Activated T-helper 1 cell treated with anti-CD3 and anti-CD28 coated beads, Interleukin-12 subunit alpha, Interleukin-12 subunit beta, Interleukin-2, Interleukin-4 antibody, amounts not matched to agents 30 ng/mL and 10 ng/mL and 1 ng/mL, durations not matched to agents 14 hours and 24 hours and 36 hours (primary cell): ENCODE data around the gene CKAP2L. TPM values are rescaled to one million over a fixed set of nuclear protein-coding genes. Genes with fewer than 3 reads are reported as not detected.

Source experiments
- DNase-seq: peaks from one replicate; pipeline ENCODE4 v3.0.0; 2021; ENCODE audit warnings: low spot score
- H3K27ac Mint-ChIP-seq: one replicate; pipeline ENCODE4 v1.8.0; 2021; ENCODE audit warnings: mild to moderate bottlenecking, mixed read lengths
- H3K27me3 Mint-ChIP-seq: one replicate; pipeline ENCODE4 v1.8.0; 2022; ENCODE audit warnings: mild to moderate bottlenecking, moderate library complexity, mixed read lengths; ENCODE audit not compliant: insufficient read depth
- H3K36me3 Mint-ChIP-seq: one replicate; pipeline ENCODE4 v1.8.0; 2021; ENCODE audit warnings: low read depth, mixed read lengths
- H3K4me1 Mint-ChIP-seq: one replicate; pipeline ENCODE4 v1.8.0; 2021; ENCODE audit warnings: low read depth, mixed read lengths
- H3K4me3 Mint-ChIP-seq: one replicate; pipeline ENCODE4 v1.8.0; 2021; ENCODE audit warnings: mild to moderate bottlenecking, moderate library complexity, mixed read lengths
- H3K9me3 Mint-ChIP-seq: one replicate; pipeline ENCODE4 v1.8.0; 2021; ENCODE audit warnings: mixed read lengths
- intact Hi-C: fragments of 100-400 bp; cut with micrococcal nuclease; formaldehyde crosslinking; loops from one replicate; pipeline ENCODE4 v1.15.1; 2024
- total RNA-seq: library from RNA; stranded (reverse); gene quantifications from 2 replicates; pipeline ENCODE4 v1.2.3, GENCODE V29; 2022

The CKAP2L gene
- total RNA-seq, 1 donor from 2014 or later = 20.9 TPM

DNA sequence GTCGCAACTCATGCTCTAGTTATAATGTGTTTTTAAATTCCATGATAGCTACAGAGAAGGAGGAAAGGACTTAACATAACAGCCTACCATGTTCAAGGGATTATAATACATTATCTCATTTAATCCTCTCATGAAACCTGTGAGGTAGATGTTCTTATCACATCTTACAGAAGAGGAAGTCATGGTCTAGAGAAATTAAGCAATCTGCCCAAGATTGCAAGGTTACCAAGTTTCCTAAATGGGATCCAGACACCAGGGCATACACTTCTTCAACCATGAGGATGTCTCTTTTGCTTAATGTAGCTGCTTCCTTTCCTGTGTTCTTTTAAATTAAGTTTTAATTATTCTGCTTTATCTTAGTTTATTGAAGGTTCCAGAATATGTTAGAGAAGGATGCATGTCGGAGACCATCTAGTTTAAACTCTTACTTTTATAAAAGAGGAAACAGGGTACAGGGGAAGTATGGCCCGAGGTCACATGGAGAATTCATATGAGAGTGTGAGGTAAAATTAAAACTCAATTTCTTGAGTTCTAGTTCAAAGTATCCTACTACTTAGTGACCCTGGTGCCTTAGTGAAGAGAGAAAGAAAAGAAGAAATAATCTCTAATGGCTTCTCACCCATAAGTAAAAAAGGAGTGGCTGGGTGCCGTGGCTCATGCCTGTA is 23.5 kb upstream of the CKAP2L start:
- no peak overlapping the region for H3K4me3 Mint-ChIP-seq
- H3K36me3 Mint-ChIP-seq = no peaks in the 10 kb centered on the region
- H3K4me1 Mint-ChIP-seq = peaks cover 19% of the 10 kb centered on the region
- no peak overlapping the region for H3K27ac Mint-ChIP-seq
- intact Hi-C loops = no loop called here
- no peaks in the 10 kb centered on the region for H3K9me3 Mint-ChIP-seq
- peaks cover 8% of the 10 kb centered on the region for H3K27me3 Mint-ChIP-seq
- no peak for DNase-seq

DNA sequence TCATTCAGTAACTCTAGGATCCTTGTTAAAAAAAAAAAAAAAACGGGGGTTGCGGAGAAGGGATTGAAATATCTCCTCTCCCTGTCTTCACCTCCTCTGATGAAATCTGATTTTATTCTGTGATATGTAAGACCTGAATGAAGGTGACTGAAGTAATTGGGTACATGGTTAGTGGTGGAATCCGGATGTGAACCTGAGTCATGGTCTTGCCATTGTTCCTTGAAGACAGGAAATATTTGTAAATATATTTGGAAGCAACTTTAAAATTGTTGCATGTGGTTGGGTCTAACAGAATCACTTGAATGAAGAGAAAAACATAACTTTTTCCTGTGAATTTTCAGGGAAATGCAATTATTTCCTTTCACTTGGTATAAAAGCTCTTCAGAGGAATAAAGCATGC is 22.9 kb upstream of the CKAP2L start:
- DNase-seq = no peak
- Mint-ChIP-seq H3K9me3 (no peaks in the 10 kb centered on the region), H3K27ac (no peak overlapping the region), H3K4me3 (no peak overlapping the region), H3K4me1 (peaks cover 20% of the 10 kb centered on the region), H3K36me3 (no peaks in the 10 kb centered on the region), H3K27me3 (peaks cover 8% of the 10 kb centered on the region)
- intact Hi-C loops = no loop called here

DNA sequence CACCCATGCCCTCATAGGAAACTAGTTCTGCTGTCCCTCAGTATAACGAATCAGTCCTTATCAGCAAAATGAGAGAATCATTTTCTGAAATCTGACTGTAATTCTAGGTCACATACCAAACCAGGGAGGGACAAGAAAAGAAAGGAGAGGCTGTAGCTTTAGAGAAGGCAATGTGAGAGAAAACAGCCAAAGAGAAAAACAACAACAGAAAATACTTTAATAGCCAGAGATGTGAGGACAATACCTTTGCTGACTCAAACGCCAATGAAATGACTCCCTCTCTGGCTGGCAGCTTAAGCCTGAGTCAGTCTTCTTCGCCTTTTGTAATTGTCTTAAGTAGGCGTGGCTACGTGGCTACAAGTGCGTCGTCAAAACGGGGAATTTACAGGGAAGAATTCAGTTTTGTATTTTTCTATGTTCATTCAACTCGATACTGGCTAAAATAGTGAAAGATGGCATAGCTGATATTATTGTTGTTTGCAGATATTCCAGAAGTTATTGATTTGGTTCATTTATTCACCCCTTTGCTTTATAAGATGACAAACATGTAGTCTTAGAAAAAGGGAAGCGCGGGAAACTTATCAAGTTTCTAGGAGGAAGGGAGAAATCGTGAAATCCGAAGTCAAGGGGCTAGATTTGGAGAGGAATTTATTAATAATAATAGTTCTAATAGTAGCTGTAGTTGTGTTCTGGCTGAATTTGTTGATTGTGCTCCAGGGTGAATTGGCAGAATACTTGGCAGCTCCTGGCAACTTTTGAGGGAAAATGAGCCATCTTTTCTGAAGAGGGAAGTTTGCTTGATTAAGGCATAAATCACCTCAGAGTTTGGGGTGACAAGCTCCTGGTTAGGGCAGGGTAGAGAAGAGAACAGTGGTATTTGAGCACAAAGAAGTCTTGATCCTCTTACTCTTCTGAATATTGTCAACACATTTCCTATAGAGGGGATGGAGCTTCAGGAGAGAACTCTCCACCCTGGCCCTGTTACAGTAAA is 20.1 kb upstream of the CKAP2L start, which contains the start of gene IL1A:
TSS of gene IL1A (minus strand) at position 295 of the 991 bp plus-strand sequence. CDS start 723 bp downstream, outside the sequence.
- H3K27ac Mint-ChIP-seq = no peak within 1 kb of the TSS
- no peaks in the 10 kb centered on the region for H3K36me3 Mint-ChIP-seq

GRCh38 chr2:112783187-112783714 is 18.8 kb upstream of the CKAP2L start:
- no peaks in the 10 kb centered on the region for H3K9me3 Mint-ChIP-seq
- peaks cover 5% of the 10 kb centered on the region for H3K36me3 Mint-ChIP-seq
- H3K4me1 Mint-ChIP-seq = peaks cover 20% of the 10 kb centered on the region
- intact Hi-C loops = no loop called here
- H3K27me3 Mint-ChIP-seq = peaks cover 12% of the 10 kb centered on the region
- peak overlapping the region; percentile 68 for H3K4me3 Mint-ChIP-seq
- no peak overlapping the region for H3K27ac Mint-ChIP-seq
- DNase-seq = no peak

More for the DNA sequence above, 20.1 kb upstream of the CKAP2L start, which contains the start of gene IL1A:
- H3K4me3 Mint-ChIP-seq = peak within 1 kb of the TSS; percentile 68
- H3K4me1 Mint-ChIP-seq = peaks cover 20% of the 10 kb centered on the region
- DNase-seq = no peak
- H3K9me3 Mint-ChIP-seq = no peaks in the 10 kb centered on the region
- H3K27me3 Mint-ChIP-seq = peaks cover 8% of the 10 kb centered on the region
- intact Hi-C loops = no loop called here

DNA sequence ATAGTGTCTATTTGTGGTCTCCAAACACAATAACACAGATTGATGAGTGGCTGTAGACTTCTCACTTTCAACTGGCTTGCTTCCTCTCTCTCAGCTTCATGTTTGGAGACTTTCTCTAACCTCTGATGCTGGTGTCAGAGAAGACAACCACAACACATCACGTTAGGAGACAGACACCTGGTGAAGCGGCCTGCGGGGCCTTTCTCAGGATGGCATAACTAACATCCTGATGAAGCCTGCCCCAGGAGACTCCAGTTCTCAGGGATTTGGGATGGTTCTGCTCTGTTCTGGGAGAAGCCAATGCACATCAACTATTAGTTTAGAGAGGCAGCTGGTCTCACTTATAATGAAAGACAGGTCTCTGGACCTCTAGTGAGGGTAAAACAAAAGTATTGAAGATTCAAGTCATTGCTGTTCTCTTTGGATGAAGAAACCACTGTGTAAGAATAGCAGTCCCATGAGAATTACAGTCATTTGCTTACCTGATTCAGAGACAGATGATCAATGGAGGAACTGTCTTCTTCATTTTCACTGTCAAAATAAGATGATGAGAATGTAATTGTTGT is 17.9 kb upstream of the CKAP2L start:
- intact Hi-C loops = no loop called here
- Mint-ChIP-seq H3K4me1 (peaks cover 25% of the 10 kb centered on the region), H3K9me3 (no peaks in the 10 kb centered on the region), H3K27ac (no peak overlapping the region), H3K36me3 (peaks cover 10% of the 10 kb centered on the region), H3K27me3 (peaks cover 12% of the 10 kb centered on the region), H3K4me3 (peak overlapping the region; percentile 32)
- no peak for DNase-seq

DNA sequence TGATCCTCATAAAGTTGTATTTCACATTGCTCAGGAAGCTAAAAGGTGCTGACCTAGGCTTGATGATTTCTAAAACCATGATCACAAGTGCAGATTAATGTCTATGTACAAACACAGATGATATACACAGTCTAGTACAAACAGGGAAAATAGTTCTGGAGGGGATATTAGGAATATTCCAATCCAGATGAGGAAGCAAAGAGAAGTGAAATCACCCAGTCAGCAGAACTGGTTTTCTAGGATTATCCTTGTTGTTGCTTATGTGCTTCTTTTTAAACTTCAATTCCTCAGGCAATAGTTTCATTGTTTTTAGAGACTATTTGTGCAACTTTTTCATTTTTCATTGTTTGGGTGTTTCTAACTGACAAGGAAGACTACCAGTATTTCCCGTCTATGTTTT is 15.2 kb upstream of the CKAP2L start:
- Mint-ChIP-seq H3K9me3 (peaks cover 4% of the 10 kb centered on the region), H3K27ac (no peak overlapping the region), H3K36me3 (peaks cover 14% of the 10 kb centered on the region), H3K27me3 (peaks cover 13% of the 10 kb centered on the region), H3K4me3 (no peak overlapping the region), H3K4me1 (peaks cover 38% of the 10 kb centered on the region)
- intact Hi-C loops = no loop called here
- DNase-seq = no peak

DNA sequence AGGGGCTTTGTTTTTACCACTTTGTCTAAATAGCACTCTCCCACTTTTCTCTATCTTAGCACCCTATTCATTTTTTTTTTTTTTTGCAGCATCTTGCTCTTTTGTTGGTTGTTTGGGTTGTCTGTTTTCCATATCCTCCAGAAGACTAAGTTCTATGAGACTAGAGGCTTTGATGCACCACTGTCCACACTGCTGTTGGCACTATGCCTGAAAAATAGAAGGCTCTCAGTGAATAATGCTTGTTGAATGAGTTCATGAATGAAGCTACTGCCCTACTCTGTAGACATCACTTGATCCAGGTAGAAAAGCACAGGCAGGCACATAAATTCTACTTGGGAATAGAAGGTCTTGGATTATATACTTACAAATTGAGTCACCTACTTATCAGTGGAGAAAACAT is 12.6 kb upstream of the CKAP2L start:
- intact Hi-C loops = no loop called here
- Mint-ChIP-seq H3K4me1 (peaks cover 27% of the 10 kb centered on the region), H3K27me3 (peaks cover 13% of the 10 kb centered on the region), H3K9me3 (peaks cover 4% of the 10 kb centered on the region), H3K27ac (peak overlapping the region; percentile 89), H3K4me3 (peak overlapping the region; percentile 16), H3K36me3 (peaks cover 14% of the 10 kb centered on the region)
- DNase-seq = no peak

- H3K27ac Mint-ChIP-seq = peak overlapping the region; percentile 9
- H3K4me1 Mint-ChIP-seq = peaks cover 27% of the 10 kb centered on the region
- H3K27me3 Mint-ChIP-seq = peaks cover 13% of the 10 kb centered on the region
- H3K36me3 Mint-ChIP-seq = peaks cover 14% of the 10 kb centered on the region
- no peak overlapping the region for H3K4me3 Mint-ChIP-seq
- intact Hi-C loops = loop anchor here (1.0 kb wide), 1 partner anchor 45 kb away; no protein-coding TSS in a partner anchor
- no peak for DNase-seq
- H3K9me3 Mint-ChIP-seq = peaks cover 4% of the 10 kb centered on the region
Measured at GRCh38 chr2:112776113-112776512, 11.7 kb upstream of the CKAP2L start.

- no peak overlapping the region for H3K27ac Mint-ChIP-seq
- H3K9me3 Mint-ChIP-seq = peaks cover 4% of the 10 kb centered on the region
- peaks cover 14% of the 10 kb centered on the region for H3K36me3 Mint-ChIP-seq
- intact Hi-C loops = no loop called here
- peaks cover 13% of the 10 kb centered on the region for H3K27me3 Mint-ChIP-seq
- no peak overlapping the region for H3K4me3 Mint-ChIP-seq
- DNase-seq = no peak
- peaks cover 27% of the 10 kb centered on the region for H3K4me1 Mint-ChIP-seq
Measured at GRCh38 chr2:112774536-112775285, 10.3 kb upstream of the CKAP2L start.

- DNase-seq = no peak
- peaks cover 27% of the 10 kb centered on the region for H3K4me1 Mint-ChIP-seq
- H3K27me3 Mint-ChIP-seq = peaks cover 6% of the 10 kb centered on the region
- no peak overlapping the region for H3K4me3 Mint-ChIP-seq
- peaks cover 9% of the 10 kb centered on the region for H3K36me3 Mint-ChIP-seq
- intact Hi-C loops = no loop called here
- H3K9me3 Mint-ChIP-seq = peaks cover 4% of the 10 kb centered on the region
- no peak overlapping the region for H3K27ac Mint-ChIP-seq
Measured at GRCh38 chr2:112773556-112773955, 9.1 kb upstream of the CKAP2L start.

DNA sequence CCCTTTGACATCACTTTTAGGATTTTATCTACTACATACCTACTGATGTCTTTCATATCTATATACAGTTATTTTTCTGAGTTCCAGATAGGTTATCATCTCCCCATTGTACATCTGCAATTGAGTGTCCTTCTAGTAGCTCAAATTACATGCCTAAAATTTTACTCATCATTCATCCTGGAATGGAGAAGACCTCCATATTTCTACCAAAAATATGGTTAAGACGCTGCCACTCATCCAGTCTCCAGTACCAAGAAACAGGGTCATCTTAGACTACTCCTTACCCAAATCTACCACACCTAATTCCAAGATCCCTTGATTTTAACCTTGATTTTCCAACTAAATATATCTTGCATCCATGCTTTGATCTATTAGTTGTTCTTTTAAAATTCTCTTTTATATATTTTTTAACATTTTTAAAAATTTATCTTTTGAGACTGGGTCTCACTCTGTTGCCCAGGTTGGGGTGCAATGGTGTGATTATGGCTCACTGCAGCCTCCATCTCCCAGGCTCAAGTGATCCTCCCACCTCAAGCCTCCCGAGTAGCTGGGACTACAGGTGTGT is 8.6 kb upstream of the CKAP2L start:
- H3K27ac Mint-ChIP-seq = no peak overlapping the region
- intact Hi-C loops = loop anchor here (1.0 kb wide), 1 partner anchor 10 kb away; no protein-coding TSS in a partner anchor
- no peak for DNase-seq
- peaks cover 31% of the 10 kb centered on the region for H3K4me1 Mint-ChIP-seq
- H3K27me3 Mint-ChIP-seq = peaks cover 6% of the 10 kb centered on the region
- H3K4me3 Mint-ChIP-seq = no peak overlapping the region
- H3K36me3 Mint-ChIP-seq = peaks cover 10% of the 10 kb centered on the region
- peaks cover 8% of the 10 kb centered on the region for H3K9me3 Mint-ChIP-seq

DNA sequence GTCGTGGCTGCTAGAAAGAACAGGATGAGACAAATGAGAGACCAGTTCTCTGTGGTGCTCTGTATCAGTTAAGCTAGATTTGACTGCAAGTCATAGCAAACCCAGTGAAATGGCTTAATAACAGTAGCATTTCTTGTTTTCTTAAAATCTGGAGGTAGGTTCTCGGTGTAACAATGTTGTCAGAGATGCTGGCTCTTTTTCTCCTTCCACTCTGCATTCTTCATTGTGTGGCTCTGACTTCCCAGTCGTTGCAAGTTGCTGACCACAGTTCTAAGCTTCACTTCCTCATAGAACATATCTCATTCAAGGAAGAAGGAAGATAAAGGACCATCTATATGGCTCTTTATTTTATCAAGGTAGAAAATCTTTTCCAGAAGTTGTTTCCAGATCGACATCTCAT is 7.9 kb upstream of the CKAP2L start:
- H3K4me1 Mint-ChIP-seq = peaks cover 32% of the 10 kb centered on the region
- no peak for DNase-seq
- H3K36me3 Mint-ChIP-seq = peaks cover 8% of the 10 kb centered on the region
- peaks cover 6% of the 10 kb centered on the region for H3K27me3 Mint-ChIP-seq
- no peak overlapping the region for H3K4me3 Mint-ChIP-seq
- peaks cover 15% of the 10 kb centered on the region for H3K9me3 Mint-ChIP-seq
- H3K27ac Mint-ChIP-seq = no peak overlapping the region
- intact Hi-C loops = loop anchor here (1.0 kb wide), 1 partner anchor 9 kb away; no protein-coding TSS in a partner anchor
